GM12872 (cell line): ENCODE data around the gene CHMP6.

Source experiments
- TF ChIP-seq, protein P1 (sequence below): IDR thresholded peaks from 3 replicates; pipeline ENCODE4 v1.5.1; 2011; ENCODE audit warnings: low read depth, mild to moderate bottlenecking, low read length, moderate library complexity; ENCODE audit not compliant: insufficient read depth

CHMP6 gene

DNA sequence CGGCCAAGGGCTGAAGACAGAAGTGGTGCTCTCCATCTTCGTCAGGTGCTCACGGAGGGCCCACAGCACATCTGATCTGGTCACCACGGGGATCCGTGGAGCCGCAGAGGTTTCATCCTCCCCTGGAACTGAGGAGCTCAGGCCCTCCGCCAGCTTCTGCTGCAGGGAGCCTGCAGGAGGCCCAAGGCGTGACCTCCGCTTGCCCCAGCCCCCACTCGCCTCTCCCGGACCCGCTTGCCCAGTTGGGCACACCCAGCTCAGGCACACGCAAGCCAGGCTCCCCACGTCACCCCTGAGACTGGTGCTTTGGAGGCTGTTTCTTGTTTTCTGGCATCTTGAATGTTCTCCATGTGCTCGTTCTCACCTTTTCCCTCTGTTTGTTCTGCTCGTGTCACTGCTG lies 39.4 kb upstream of the CHMP6 start:
- TF ChIP-seq, protein P1, sequence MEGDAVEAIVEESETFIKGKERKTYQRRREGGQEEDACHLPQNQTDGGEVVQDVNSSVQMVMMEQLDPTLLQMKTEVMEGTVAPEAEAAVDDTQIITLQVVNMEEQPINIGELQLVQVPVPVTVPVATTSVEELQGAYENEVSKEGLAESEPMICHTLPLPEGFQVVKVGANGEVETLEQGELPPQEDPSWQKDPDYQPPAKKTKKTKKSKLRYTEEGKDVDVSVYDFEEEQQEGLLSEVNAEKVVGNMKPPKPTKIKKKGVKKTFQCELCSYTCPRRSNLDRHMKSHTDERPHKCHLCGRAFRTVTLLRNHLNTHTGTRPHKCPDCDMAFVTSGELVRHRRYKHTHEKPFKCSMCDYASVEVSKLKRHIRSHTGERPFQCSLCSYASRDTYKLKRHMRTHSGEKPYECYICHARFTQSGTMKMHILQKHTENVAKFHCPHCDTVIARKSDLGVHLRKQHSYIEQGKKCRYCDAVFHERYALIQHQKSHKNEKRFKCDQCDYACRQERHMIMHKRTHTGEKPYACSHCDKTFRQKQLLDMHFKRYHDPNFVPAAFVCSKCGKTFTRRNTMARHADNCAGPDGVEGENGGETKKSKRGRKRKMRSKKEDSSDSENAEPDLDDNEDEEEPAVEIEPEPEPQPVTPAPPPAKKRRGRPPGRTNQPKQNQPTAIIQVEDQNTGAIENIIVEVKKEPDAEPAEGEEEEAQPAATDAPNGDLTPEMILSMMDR = no peak

DNA sequence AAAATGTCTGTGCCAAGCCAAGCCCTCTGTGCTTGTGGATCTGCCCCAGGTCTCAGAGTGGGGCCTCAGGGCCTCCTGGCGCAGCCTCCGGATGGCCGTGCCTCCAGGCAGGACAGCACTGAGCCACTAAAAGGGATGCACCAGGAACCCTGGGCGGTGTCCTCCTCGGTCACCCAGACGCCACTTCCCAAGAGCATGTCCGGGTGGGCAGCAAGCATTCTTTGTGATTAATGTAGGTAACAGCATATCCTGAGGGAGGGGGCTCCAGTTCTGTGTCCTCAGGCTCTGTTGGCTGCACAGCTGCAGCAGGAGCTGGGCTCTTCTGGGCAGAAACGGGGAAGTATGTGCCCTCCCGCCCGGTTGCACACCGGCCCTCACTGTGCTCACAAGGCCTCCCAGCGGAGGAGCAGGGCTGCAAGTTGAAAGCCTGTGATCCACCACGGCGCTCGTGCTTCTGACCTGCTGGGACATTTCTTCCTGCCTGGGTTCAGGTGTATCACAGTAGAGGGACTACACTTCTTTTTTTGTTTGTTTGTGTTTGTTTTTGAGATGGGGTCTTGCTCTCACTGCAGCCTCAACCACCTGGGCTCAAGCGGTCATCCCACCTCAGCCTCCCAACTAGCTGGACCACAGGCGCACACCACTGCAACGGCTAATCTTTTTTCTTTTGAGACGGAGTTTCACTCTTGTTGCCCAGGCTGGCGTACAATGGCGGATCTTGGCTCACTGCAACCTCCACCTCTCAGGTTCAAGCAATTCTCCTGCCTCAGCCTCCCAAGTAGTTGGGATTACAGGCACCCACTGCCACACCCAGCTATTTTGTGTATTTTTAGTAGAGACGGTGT lies 37.9 kb upstream of the CHMP6 start:
- TF ChIP-seq, protein P1 = no peak

DNA sequence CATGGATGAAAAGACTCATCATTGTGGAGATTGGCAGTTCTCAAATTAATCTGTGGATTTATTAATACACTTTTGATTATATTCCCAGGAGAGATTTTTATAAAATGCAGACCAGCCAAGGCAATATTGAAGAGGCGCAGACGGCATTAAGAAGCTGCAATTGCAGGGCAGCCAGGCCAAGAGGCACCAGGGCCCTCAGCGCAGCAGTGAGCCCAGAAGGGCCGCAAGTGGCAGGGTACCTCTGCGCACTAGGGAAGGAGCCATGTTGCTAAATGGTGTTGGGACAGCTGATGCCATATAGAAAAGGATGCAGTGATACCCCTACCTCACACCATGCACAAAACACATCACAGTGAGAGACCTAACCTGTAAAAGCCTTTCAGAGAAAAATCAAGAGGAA lies 36.6 kb upstream of the CHMP6 start:
- TF ChIP-seq, protein P1 = no peak

DNA sequence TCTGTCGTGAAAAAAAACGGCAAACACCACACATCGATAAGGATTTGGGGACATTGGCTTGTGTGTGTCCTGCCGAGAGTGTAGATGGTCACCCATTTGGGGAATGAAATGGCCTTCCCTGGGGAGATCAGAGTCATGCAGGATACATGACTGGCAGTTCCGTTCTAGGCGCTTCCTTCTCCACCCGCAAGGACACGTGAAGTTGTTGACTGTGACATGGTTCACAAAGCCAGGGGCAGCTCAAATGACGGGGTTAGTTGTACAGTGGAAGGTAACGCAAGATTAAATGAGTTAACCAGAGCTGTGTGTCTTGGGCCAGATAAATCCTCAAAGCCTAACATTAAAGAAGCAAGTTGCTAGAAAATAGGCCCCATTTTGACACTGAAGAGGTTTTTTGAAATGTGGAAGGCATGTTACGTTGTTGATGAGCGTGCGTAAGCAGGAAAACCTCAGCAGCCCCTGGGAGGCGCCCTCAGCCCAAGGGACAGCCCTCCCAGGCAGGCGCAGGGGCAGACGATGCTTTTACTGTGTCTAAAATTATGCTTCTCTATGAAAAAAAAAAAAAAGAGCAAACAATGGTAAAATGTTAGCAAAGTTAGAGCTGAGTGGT lies 35.9 kb upstream of the CHMP6 start:
- TF ChIP-seq, protein P1 = no peak

DNA sequence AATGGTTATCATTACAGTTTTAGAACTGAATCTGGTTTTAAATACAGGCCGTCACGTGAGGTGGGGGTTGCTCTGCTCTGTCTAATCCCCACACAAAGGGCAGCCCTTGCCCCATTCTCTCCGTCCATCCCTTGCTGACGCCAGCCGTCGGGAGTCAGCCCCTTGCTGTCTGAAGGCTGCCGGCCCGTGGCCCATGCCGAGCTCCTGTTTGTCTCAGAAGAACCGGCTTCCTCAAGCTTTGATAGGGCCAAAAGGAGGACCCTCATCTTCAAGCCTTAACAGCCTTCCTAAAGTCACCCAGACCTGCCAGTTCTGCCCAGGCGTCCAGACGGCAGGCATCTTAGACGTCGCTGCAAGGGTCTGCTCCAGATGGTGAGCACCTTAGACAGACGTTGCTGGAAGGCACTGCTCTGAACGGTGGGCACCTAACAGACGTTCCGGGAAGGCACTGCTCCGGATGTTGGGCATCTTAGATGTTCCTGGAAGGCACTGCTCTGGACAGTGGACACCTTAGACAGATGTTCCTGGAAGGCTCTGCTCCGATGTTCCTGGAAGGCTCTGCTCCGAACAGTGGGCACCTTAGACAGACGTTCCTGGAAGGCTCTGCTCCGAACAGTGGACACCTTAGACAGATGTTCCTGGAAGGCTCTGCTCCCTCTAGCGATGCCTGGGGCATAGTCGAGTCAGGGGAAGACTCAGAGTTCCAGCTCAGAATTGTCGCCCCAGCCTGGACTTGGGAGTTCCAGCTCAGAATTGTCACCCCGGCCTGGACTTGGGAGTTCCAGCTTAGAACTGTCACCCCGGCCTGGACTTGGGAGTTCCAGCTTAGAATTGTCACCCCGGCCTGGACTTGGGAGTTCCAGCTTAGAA lies 35.1 kb upstream of the CHMP6 start:
- TF ChIP-seq, protein P1 = no peak

DNA sequence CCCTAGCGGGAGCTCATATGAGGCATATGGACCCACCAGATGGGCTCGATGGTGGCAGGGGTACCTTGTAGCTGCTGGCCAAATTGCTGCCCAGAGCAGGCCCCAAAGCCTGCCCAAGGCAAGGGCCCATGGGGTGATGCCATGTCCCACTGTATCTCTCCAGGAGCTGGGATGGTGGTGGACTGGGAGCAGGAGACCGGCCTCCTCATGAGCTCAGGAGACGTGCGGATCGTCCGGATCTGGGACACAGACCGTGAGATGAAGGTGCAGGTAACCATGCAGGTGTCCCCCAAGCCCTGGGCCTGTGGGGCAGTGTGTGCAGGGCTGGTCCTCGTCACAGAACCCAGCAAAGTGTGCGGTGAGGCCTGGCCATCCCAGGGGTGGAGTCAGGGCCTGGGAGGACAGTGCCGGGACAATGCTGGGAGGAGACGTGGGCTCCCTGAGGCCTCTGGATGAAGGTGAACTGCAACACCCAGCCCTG lies 34.1 kb upstream of the CHMP6 start:
- TF ChIP-seq, protein P1 = no peak
